ENCODE results near the gene TSPAN18.

The TSPAN18 gene

DNA sequence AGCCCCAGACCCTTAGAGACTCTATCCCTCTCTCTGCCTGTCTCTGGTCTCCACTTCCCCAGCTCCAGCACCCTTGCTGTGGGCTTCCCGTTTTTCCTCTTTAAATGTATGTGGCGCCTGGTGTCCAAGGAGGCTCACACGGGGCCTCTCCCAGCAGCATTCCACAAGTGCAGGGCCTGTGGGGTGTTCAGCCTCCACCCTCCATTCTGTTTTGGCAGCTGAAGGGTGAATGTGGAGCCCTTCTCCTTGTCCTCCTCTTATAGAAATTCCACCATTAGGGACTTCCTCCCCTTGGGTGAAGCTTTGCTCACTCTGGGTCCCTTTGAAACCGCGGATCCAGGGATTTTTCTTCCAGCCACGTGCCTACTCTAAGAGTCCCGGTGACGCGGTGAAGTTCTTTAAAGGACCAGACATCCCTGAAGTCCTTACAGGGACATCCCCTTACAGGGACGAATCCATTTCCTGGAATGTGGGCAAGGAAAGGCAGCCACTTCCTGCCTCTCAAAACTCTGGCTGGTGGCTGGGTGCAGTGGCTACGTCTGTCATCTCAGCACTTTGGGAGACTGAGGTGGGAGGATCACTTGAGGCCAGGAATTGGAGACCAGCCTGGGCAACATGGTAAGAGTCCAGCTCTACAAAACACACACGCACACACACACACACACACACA is 1.6 kb upstream of the TSPAN18 start:
- Mint-ChIP-seq H3K27me3 (peaks cover 64% of the 10 kb centered on the region), H3K4me3 (no peak overlapping the region), H3K36me3 (ENCODE audit: low read depth) (no peaks in the 10 kb centered on the region), H3K4me1 (ENCODE audit: low read depth) (peaks cover 13% of the 10 kb centered on the region), H3K9me3 (no peaks in the 10 kb centered on the region), H3K27ac (no peak overlapping the region)
- intact Hi-C loops (cut with micrococcal nuclease): no loop called here

DNA sequence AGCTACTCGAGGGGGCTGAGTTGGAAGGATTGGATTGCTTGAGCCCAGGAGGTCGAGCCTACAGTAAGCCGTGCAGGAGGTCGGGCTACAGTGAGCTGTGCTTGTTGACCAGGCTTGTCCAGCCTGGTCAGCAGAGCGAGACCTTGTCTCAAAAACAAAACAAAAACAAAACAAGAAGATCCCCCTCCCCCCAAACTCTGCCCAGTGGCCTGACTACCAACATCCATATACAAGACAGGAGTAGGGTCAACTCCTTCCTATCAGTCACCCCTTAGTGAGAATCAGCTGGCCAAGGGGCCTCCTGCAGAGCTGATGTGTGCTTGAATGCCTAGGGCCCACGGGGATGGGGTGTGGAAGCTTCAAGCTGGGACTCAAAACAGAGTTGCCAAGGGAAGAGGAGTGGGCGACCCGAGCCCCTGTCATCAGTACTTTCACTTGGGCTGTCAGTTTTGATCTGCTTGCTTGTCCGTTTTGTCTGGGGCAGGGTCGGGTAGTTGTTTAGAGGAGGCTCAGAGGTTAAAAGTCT is 942 bp upstream of the TSPAN18 start:
- Mint-ChIP-seq H3K27ac (no peak overlapping the region), H3K27me3 (peaks cover 69% of the 10 kb centered on the region), H3K36me3 (ENCODE audit: low read depth) (no peaks in the 10 kb centered on the region), H3K4me1 (ENCODE audit: low read depth) (peaks cover 13% of the 10 kb centered on the region), H3K9me3 (no peaks in the 10 kb centered on the region), H3K4me3 (no peak overlapping the region)
- intact Hi-C loops (cut with micrococcal nuclease): no loop called here

DNA sequence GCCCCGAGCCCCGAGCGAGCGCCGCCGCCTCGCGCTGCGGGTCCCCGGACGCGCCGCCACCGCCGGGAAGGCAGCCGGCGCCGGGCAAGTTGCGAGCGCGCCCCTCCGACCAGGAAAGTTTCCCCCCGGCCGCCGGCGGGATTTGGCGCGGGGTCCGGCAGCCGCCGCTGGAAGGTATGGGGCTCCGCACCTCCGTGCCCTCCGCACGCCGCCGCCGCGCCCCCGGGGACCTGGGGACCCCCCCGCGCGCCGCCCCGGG is 281 bp downstream of the TSPAN18 start:
- Mint-ChIP-seq H3K4me3 (no peak overlapping the region), H3K36me3 (ENCODE audit: low read depth) (no peaks in the 10 kb centered on the region), H3K9me3 (no peaks in the 10 kb centered on the region), H3K27me3 (peaks cover 66% of the 10 kb centered on the region), H3K4me1 (ENCODE audit: low read depth) (peaks cover 13% of the 10 kb centered on the region), H3K27ac (no peak overlapping the region)
- intact Hi-C loops (cut with micrococcal nuclease): no loop called here

DNA sequence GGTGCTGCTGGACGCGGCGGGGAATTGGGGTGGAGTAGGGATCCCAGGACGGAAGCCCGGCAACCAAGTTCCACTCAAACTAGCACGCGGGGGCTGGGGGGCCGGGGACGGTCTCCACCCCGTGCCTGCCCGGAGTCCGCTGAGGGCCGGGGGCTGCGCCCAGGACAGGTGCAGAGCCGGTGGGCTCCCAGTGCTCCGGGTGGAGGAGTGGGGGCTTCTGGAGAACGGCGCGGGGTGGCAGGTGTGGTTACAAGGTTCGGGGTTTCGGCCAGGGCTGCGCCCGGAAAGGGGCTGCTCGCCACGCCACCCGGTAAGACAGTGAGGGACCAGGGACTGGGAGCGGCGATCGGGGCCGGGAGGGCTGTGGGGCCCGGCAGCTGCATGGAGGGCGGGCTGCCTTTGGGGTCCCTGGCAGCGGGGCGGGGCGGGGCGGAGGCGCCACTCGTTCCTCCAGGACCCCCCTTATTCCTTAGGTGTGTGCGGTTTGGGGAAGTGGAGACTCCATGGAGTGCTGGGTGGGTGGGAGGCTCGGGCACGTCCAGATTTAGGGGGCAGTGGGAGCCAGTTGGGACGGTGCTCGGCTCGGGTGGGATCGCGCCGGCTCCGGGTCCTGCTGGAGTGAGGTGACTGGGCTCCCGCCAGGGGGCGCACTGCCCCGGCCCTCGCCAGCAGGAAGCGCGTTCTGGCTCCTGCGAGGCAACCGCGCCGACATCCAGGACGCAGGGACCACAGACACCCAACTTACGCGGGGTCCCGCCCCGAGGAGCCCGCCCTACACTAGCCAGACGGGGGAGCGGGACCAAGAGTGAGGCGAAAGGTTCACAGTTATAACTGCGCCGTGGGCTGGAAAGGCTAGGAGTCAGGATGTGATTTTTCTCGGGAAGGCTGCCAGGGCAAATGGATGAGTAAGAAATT is 868 bp downstream of the TSPAN18 start:
- Mint-ChIP-seq H3K4me3 (peak overlapping the region; percentile 68), H3K4me1 (ENCODE audit: low read depth) (peaks cover 13% of the 10 kb centered on the region), H3K9me3 (no peaks in the 10 kb centered on the region), H3K27me3 (peaks cover 68% of the 10 kb centered on the region), H3K27ac (no peak overlapping the region), H3K36me3 (ENCODE audit: low read depth) (no peaks in the 10 kb centered on the region)
- intact Hi-C loops (cut with micrococcal nuclease): loop anchor here (1.0 kb wide), 2 partner anchors 167 to 184 kb away; no protein-coding TSS in a partner anchor

DNA sequence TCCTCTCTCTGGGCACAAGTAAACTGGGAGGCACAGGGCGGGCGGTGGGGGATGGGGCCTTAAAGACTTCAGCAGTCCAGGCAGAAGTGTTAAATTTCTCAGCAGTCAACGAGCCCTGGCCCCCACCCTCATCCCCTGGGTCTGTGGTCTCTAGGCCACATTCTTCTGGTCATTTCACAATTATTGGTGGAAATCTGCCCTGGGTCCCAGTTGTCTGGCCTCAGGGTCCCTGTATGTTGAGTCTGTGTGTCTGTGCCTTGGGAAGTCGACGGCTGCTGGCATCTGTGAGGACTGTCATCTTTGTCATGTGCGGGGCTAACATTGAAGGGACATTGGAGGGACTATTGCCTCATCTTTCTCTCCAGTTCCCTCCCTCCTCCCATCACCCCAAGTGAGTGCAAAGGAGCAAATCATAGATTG is 1.7 kb downstream of the TSPAN18 start:
- Mint-ChIP-seq H3K9me3 (no peaks in the 10 kb centered on the region), H3K36me3 (ENCODE audit: low read depth) (no peaks in the 10 kb centered on the region), H3K4me1 (ENCODE audit: low read depth) (peaks cover 13% of the 10 kb centered on the region), H3K27me3 (peaks cover 63% of the 10 kb centered on the region), H3K4me3 (no peak overlapping the region), H3K27ac (no peak overlapping the region)
- intact Hi-C loops (cut with micrococcal nuclease): loop anchor here (1.0 kb wide), 2 partner anchors 166 to 183 kb away; no protein-coding TSS in a partner anchor

DNA sequence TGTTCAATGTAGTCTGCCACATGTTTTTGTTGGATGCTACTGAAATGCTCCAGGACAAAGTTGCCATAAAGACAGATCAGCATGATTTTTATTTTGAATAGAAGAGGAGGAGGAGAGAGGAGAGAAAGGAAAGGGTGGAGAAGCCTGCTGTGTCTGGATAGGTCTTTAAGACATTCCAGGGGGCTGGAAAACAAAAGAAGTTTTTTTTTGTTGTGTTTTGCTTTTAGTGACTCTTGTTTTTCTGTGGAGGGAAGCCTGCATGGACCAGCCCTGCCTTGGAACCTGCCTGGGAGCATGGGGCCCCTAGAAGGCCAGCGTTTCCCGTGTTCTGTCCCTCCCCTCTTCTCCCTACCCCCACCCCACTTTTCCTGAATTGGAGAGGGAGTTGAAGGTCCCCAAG is 2.3 kb downstream of the TSPAN18 start:
- H3K4me1 Mint-ChIP-seq (ENCODE audit: low read depth): peaks cover 13% of the 10 kb centered on the region

DNA sequence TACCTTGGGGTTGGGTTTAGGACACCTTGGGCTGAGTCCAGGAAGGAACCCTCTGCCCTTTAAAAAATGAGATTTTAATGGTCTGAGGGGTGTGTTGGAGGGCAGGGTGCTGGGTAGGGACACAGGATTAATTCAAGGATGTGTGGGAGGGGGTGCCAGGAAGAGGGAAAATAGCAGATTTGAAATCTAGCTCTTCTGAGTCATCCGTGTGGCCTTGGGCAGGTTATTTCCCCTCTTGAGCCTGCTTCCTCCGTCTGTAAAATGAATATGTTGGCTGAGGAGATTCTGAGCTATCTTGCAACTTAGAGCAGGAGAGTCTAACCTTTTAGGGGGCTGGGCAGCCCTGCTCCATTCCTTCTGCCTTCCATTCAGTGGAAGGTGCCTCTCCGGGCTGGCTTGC is 3.0 kb downstream of the TSPAN18 start:
- Mint-ChIP-seq H3K27me3 (peaks cover 58% of the 10 kb centered on the region), H3K4me1 (ENCODE audit: low read depth) (peaks cover 13% of the 10 kb centered on the region), H3K27ac (no peak overlapping the region), H3K36me3 (ENCODE audit: low read depth) (no peaks in the 10 kb centered on the region), H3K9me3 (no peaks in the 10 kb centered on the region), H3K4me3 (no peak overlapping the region)
- intact Hi-C loops (cut with micrococcal nuclease): no loop called here

More for the DNA sequence above, 2.3 kb downstream of the TSPAN18 start:
- Mint-ChIP-seq H3K27ac (no peak overlapping the region), H3K4me3 (no peak overlapping the region), H3K36me3 (ENCODE audit: low read depth) (no peaks in the 10 kb centered on the region), H3K27me3 (peaks cover 61% of the 10 kb centered on the region), H3K9me3 (no peaks in the 10 kb centered on the region)
- intact Hi-C loops (cut with micrococcal nuclease): no loop called here

DNA sequence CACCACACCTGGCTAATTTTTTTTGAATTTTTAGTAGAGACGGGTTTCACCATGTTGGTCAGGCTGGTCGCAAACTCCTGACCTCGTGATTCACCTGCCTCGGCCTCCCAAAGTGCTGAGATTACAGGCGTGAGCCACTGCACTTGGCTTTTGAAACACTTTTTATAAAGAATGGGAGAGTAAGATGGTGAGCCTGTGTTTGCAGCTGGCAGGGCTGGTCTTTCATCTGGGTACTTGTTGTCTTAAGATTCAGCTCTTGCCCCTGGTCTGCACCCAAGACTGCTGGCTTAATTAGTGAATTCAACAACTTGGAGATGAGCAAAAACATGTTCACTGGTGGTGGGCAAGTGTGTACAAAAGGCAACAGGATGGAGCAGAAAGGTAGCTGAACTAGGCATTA is 4.0 kb downstream of the TSPAN18 start:
- no peak overlapping the region for H3K27ac Mint-ChIP-seq
- peaks cover 13% of the 10 kb centered on the region for H3K4me1 Mint-ChIP-seq (ENCODE audit: low read depth)

DNA sequence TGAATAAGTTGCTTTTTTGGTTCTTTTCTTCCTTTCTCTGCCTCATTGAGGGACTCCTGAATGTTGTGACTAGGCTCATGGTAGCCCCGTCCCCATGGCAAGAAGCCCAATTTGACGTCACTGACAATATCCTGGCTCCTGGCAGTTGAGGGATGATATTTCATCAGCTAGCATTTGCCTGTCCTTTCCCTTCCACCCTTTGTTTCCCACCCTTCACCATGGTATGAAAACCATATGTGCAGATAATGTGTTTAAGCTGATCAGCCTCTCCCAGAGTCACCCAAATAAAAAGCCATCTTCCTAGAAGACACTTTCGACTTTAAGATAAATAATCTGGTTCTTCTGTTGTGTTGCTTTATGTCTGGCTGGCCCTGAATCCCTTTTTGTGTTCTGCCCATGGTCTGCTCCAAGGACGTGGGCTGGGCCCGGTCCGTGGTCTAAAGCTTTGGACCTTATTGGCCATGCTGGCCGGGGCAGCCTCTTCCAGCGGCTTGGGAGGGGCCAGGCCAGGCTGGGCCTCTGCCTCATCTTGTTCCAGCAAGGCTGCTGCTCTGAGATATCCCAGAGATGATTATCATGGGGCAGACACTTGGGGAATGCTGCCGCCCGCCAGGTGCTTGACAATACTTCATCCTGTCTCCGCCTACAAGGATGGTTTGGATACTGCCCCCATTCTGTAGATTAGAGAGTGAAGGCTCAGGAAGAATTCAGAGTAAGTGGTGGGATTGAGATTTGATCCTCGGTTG is 5.1 kb downstream of the TSPAN18 start:
- intact Hi-C loops (cut with micrococcal nuclease): no loop called here
- Mint-ChIP-seq H3K27me3 (peaks cover 39% of the 10 kb centered on the region), H3K4me1 (ENCODE audit: low read depth) (peaks cover 5% of the 10 kb centered on the region), H3K4me3 (no peak overlapping the region), H3K9me3 (no peaks in the 10 kb centered on the region), H3K27ac (no peak overlapping the region), H3K36me3 (ENCODE audit: low read depth) (no peaks in the 10 kb centered on the region)

More for the DNA sequence above, 4.0 kb downstream of the TSPAN18 start:
- Mint-ChIP-seq H3K9me3 (no peaks in the 10 kb centered on the region), H3K4me3 (no peak overlapping the region), H3K27me3 (peaks cover 47% of the 10 kb centered on the region), H3K36me3 (ENCODE audit: low read depth) (no peaks in the 10 kb centered on the region)
- intact Hi-C loops (cut with micrococcal nuclease): no loop called here

DNA sequence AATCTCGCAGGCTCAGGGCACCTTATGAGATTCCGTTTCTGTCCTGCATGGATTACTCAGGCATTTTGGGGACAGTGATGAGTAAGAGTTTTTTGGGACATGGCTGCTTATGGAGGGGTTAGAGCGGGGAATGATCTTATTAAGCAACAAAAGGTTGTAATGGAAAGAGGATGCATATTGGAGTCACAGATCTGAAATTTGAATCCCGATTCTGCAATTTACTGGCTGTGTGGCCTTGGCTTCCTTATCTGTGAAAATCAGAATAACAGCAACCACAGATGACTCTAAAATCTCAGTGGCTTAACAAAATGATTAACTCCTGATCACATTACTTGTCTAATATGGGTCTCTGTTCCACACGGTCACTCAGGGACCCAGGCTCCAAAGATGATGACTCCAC is 5.8 kb downstream of the TSPAN18 start:
- intact Hi-C loops (cut with micrococcal nuclease): no loop called here
- Mint-ChIP-seq H3K4me3 (no peak overlapping the region), H3K27me3 (peaks cover 37% of the 10 kb centered on the region), H3K36me3 (ENCODE audit: low read depth) (no peaks in the 10 kb centered on the region), H3K27ac (no peak overlapping the region), H3K4me1 (ENCODE audit: low read depth) (peaks cover 8% of the 10 kb centered on the region), H3K9me3 (no peaks in the 10 kb centered on the region)

DNA sequence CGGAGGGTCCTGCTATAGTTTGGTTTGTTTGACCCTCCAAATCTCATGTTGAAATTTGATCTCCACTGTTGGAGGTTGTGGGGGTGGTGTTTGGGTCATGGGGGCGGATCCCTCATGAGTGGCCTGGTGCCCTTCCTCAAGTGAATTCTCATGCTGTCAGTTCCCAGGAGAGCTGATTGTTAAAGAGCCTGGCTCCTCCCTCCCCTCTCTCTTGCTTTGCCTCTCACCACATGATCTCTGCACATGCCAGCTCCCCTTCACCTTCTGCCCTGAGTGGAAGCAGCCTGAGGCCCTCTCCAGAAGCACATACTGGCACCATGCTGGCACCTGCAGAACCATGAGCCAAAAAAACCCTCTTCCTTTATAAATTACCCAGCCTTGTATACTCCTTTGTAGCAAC is 7.1 kb downstream of the TSPAN18 start:
- H3K4me1 Mint-ChIP-seq (ENCODE audit: low read depth): peaks cover 7% of the 10 kb centered on the region
- H3K9me3 Mint-ChIP-seq: no peaks in the 10 kb centered on the region
- no peak overlapping the region for H3K27ac Mint-ChIP-seq
- no peak overlapping the region for H3K4me3 Mint-ChIP-seq
- H3K36me3 Mint-ChIP-seq (ENCODE audit: low read depth): no peaks in the 10 kb centered on the region
- intact Hi-C loops (cut with micrococcal nuclease): no loop called here
- peaks cover 27% of the 10 kb centered on the region for H3K27me3 Mint-ChIP-seq

DNA sequence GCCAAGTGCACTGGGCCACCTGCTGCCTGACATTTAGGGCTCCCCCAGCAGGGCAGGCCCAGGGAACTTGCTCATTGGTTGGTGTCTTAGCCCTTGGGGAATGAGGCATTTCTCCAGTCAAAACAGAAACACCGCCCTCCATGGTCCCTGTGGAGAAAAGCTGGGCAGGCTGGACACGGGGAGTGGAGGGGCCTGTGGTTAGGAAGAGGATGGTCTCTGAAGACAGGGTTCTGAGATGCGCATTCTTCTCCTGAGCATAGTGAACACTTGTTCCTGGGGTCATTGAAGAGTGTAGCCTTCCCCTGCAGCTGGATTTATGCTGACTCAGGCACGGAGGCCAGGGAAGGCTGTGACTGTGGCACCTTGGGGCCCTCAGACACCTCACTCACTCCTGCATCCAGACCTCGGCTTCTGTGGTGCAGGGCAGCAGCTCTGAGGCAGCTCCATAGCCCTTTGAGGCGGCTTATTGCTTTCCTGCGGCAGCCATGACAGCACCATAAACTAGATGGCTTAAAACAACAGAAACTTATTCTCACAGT is 8.2 kb downstream of the TSPAN18 start:
- Mint-ChIP-seq H3K27me3 (peaks cover 16% of the 10 kb centered on the region), H3K36me3 (ENCODE audit: low read depth) (no peaks in the 10 kb centered on the region), H3K4me3 (no peak overlapping the region), H3K4me1 (ENCODE audit: low read depth) (peaks cover 7% of the 10 kb centered on the region), H3K9me3 (no peaks in the 10 kb centered on the region), H3K27ac (no peak overlapping the region)
- intact Hi-C loops (cut with micrococcal nuclease): no loop called here

DNA sequence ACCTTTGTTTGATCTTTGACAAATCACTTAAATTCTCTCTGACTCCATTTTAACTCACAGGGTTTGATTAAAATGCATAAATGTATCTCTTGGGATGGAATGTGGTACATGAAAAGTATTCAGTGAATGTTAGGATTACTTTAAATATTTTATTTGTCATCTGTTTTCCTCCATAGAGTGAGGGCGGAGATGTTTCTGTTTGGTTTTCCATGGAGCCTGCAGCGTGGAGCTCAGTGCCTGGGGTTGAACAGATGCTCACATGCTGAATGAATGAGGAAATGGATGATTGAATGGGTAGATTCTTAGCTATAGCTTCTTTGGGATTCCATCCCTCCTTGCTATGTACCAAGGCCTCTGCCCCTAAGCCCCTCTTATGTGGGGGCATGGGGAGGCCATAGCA is 10.0 kb downstream of the TSPAN18 start:
- intact Hi-C loops (cut with micrococcal nuclease): no loop called here
- no peaks in the 10 kb centered on the region for H3K9me3 Mint-ChIP-seq
- no peak overlapping the region for H3K4me3 Mint-ChIP-seq
- H3K36me3 Mint-ChIP-seq (ENCODE audit: low read depth): no peaks in the 10 kb centered on the region
- peaks cover 7% of the 10 kb centered on the region for H3K4me1 Mint-ChIP-seq (ENCODE audit: low read depth)
- H3K27me3 Mint-ChIP-seq: peaks cover 13% of the 10 kb centered on the region
- no peak overlapping the region for H3K27ac Mint-ChIP-seq

Data from dendritic cell treated with granulocyte-macrophage colony-stimulating factor and Interleukin-4, amounts not matched to agents 40 ng/mL and 50 ng/mL, for 4 days (primary cell).